RPMI7951 (cell line): ENCODE measurements around the gene SCN8A. TPM values are rescaled to one million over a fixed set of nuclear protein-coding genes. Genes with fewer than 3 reads are reported as not detected.

Experiments
- DNase-seq: peaks from one replicate; pipeline ENCODE4 v3.0.0-alpha.2; 2012; ENCODE audit warnings: low read depth
- total RNA-seq: library from RNA; depleted of rRNA; stranded (reverse); fragments of >200 nt; shearing (Covaris generic); gene quantifications from 2 replicates; pipeline ENCODE4 v1.2.3, GENCODE V29; 2014

Gene SCN8A
- total RNA-seq, 1 experiment from 2014 or later: 0.60 TPM

DNA sequence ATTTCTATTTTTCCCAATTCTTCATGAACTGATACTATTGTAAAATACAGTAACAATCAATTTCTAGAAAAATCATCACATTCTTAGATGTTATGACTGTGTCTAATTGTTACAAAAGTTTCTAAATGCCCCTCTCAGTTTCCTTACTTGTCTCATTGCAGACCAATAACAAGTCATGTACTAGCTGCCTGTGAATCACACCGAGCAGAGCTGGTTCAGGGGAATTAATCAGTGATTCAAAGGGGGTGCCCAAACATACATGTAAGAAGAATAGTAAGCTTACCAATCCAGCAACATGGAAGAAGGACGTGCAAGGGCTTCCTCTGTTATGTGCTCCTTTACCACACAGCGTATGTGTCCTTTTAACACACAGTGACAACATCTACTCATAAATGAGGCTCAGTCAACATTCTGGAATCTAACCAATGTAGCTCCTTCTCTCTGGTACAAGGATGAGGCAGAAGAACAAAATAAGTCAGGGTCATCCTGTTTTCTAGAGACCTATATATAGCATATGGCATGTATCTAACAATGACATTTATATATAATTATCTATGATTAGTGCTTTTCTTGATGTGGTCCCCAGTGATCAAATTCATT lies 126.4 kb downstream of the SCN8A start:
- no peak for DNase-seq

DNA sequence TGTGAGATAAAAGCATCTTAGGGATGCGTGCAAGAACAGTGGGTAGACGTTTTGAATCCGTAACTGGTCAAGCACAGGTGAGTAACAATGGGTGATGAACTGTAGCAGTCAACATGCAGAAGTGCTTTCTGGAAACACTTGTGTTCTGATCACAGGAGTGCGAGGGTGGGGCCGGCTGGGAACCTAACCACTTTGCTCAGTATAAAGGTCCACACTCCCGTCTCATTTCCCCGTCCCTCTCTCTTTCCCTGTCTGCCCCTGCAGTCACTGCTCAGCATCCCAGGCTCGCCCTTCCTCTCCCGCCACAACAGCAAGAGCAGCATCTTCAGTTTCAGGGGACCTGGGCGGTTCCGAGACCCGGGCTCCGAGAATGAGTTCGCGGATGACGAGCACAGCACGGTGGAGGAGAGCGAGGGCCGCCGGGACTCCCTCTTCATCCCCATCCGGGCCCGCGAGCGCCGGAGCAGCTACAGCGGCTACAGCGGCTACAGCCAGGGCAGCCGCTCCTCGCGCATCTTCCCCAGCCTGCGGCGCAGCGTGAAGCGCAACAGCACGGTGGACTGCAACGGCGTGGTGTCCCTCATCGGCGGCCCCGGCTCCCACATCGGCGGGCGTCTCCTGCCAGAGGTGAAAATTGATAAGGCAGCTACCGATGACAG lies 130.4 kb downstream of the SCN8A start:
- DNase-seq: no peak

DNA sequence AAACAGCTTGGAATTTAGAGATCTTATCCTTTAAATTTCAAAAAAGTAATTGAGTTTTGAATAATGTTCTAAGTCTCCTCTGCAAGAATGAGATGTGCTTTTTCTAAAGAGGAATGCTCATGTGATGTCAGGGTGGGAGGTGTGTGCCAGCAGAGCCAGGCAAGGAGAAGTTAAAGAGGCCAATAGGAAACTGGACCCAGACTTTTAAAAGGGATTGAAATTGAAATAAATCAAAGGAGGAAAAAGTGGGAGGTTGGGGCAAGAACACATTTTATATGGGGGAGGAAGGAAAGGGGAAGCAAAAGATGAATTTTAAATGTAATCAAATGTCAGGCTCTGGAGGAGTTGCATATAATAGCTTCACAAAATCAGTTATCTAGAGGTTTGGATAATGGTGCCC lies 131.4 kb downstream of the SCN8A start:
- no peak for DNase-seq

DNA sequence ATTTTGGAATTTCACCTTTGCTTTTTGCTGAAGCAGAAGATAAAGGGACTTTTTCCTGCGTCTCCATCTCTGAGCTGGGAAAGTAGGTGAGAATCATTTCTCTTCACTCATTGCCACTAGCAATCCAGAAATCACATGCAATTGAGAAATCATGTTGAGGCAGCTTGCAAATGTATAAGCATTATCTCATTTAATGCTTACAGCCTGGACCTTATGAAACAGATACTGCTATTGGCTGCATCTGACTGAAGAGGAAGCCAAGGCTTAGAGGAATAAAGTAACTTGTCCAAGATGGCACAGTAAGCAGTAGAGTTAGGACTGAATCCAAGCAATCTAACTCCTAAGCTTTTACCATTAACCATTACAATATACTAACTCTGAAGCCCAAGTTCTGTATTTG lies 135.1 kb downstream of the SCN8A start:
- DNase-seq: no peak

DNA sequence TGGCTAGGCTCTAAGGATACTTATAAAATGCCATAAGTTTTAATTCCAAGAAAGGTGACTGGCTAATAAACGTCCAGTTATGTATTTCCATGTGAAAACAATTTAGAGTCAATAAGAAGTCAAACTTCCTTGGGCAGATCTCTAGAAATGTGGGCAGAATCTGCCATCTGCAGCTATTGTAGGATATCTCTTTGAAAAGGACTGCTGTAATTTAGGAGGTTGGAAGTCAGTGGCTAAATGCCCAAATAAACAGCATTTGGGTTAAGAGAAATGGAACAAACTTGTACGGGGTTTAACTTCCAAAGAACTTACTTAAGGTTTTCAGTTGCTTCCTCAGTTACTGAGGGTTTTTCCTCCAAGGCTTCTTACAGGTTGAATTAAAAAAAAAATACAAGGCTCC lies 135.9 kb downstream of the SCN8A start:
- DNase-seq: no peak

DNA sequence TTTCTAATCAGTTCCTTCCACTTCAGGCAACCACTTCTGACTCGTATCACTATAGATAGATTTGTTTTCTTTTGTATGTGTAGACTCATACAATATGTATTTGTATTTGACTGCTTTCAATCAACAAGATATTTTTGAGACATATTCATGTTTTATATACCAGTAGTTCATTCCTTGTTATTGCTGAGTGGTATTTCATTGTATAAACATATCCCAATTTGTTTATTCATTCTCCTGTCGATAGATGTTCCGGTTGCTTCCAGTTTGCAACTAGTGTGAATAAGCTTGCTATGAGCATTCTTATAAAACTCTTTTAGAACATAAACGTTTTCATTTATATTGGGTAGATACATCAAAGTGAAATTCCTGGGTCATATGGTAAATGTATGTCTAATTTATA lies 138.3 kb downstream of the SCN8A start:
- DNase-seq: no peak

DNA sequence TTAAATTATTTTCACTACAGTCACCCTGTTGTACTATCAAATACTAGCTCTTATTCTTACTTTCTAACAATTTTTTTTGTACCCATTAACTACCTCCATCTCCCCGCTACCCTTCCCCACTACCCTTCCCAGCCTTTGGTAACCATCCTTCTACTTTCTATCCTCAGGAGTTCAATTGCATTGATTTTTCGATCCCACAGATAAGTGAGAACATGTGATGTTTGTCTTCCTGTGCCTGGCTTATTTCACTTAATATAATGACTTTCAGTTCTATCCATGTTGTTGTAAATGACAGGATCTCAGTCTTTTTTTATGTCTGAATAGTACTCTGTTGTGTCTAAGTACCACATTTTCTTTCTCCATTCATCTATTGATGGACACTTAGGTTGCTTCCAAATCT lies 139.7 kb downstream of the SCN8A start:
- DNase-seq: no peak

DNA sequence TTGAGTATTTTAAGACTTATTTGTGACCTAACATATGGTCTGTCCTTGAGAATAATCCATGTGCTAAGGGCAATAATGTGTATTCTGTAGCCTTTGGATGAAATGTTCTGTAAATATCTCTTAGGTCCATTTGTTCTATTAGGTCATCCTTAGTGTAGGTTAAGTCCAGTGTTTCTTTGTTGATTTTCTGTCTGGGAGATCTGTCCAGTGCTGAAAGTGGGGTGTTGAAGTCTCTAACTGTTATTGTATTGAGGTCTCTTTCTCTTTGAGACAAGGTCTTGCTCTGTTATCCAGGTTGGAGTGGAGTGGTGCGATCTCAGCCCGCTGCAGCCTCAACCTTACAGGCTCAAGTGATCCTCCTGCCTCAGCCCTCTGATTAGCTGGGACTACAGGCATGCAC lies 149.5 kb downstream of the SCN8A start:
- no peak for DNase-seq

DNA sequence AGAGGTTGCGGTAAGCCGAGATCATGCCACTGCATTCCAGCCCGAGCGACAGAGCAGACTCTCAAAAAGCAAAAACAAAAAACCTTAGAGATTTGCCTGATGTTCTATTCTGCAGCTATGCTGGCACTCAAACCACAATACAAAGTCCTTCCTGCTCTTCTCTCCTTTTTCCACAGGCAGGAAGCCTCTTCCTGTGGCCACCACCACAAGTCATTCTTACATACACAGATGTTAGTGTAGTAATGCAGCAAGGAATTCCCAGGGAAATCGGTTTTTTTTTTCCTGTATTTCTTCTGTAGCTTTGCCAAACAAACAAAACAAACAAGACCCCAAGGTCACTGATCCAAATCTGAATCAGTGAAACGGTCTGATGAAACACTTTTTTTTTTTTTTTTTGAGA lies 153.2 kb downstream of the SCN8A start:
- peak; percentile 32 for DNase-seq

DNA sequence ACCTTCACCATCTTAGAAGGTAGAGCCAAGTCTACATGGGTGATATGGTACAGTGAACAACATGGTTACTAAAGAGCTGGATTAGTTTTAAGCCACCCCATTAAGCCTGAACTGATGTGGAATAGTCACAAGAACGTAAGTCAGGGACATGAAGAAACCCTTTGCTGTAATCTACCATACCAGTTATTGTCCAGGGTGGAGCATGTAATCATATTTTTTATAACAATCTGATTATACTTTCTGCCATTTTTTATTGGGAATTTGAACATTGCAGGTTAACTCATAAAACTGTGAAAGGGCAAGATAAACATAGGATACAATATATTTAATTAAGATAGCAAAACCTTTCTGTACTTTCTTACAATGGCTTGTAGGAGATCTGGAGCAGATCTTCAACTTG lies 153.9 kb downstream of the SCN8A start:
- no peak for DNase-seq

DNA sequence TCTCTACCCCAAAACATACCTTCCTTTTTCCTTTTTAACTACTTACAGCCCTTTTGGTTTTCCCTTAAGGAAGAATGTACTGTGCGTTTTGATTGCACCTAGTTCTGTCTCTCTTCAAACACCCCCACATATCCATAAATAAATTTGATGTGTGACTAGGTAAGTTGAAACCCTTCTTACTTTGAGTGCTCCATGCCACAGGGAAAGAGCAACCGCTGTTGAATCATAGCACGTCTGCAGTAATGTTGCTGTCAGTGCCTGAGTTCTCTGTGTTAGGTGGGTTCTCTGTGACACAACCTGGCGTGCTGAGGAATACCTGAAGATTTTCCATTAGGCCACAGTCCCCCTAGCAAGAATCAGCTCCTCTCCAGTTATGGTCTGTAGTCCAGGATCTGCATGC lies 155.4 kb downstream of the SCN8A start:
- DNase-seq: no peak

DNA sequence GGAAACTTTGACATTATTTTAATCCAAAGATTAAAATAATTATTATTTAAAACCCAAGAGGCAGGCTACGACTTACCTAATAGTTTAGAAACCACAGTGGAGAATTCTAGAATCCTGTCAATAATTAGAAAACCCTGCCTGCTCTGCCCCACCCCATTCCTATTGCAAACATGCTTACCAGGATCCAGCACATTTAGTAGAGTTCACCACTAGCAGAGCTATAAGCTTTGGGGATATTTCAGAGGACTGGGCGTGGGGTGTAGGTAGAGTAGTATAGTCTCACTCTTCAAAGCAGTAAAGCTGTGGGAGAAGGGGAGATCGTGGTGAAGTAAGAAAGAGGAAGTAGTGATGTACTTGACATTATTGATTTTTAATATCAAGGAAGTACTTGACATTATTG lies 157.2 kb downstream of the SCN8A start:
- no peak for DNase-seq

DNA sequence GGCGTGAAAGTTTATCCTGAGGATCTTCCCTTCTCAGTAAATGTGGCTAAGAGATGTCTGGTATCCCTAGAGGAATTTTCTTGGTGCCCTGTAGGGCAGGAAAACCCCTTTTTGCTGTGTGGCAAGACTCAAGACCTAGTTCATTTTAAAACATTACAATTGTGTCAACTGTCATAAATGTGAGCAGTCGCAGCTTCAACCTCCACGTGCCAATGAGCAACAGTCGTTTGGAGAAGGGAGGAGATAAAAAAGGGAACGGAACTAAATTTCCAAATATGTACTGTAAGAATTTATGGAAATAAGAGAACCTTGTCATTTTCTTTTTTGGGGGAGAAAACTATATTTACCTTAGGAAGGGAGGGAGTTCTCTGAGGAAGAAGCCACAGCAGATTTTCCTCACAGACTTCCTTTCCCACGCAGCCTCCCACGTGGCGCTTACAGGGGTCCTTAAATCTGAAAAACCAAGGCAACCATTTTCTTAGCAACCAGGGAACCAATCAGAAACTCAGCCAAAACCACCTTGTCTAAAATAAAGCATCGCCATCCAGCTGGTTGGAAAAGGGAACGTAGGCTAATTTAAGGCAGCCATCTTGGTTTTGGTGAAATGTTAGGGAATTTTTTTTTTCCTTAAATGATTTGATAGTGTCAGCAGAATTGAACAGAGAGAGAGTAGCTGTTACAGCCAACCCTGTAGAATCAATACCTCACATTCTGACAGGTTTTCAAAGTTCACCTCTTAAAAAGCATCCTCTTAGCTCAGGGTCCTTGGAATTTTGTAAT lies 158.4 kb downstream of the SCN8A start:
- no peak for DNase-seq

DNA sequence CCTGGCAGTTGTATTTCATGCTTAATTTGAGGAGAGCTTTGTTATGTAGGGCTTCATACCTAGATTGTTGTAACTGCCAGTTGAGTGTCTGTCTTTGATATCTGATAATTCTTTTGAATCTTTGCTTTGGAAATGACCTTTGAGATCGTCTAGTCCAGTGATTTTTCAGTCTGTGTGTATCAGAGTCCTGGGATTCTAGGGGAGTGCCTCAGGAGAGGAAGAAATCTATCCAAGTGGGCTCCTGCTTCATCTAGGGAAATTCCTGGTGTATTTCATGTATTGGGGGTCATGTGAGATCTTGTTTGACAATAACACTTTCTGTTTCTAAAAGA lies 158.9 kb downstream of the SCN8A start:
- no peak for DNase-seq

DNA sequence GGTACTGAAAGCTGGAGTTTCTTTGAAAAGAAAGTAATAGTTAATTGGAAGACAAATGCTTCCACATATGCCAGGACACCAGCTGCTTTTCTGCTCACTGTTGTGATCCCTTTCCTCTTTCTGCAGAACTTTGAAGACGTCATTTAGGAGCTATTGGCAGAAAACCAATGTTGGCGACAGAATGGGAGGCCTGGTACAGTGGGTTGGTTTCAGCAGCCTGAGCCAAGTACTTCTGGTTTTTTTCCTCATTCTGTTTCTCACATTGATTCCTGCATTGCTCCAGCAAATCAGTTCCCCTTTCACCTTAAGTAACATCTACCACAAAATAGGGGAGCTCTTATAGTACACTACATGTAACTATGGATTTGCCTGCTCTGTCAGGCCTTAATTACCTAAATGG lies 160.6 kb downstream of the SCN8A start:
- DNase-seq: no peak

DNA sequence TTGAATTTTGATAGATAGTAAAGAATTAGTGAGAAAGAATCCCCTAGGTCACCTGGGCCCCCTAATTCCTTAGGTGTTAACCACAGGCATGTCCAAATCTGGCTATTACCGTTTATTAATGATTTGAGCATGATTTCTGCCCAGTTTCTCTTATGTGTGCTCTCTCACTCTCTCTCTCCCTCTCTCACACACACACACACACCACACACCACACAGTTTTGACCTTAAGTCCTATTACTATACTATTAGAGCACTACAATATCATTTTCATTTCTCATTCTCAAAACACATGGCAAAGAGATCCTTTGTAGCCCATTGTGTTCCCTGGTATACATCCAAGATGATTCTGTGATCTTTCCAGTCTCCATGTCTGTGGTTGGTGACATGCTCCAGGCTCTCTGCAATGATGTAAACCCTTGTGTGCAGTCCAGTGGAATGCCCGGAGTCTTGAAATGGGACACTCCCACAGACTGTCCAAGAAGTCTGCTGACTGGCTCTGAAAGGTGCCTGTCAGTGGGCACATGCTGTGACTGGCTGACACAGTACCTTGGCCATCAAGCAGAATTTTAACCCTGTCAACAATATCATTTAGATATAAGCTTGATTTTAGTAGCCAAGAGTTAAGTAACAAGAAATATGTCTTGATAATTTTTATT lies 161.3 kb downstream of the SCN8A start:
- DNase-seq: peak; percentile 73

DNA sequence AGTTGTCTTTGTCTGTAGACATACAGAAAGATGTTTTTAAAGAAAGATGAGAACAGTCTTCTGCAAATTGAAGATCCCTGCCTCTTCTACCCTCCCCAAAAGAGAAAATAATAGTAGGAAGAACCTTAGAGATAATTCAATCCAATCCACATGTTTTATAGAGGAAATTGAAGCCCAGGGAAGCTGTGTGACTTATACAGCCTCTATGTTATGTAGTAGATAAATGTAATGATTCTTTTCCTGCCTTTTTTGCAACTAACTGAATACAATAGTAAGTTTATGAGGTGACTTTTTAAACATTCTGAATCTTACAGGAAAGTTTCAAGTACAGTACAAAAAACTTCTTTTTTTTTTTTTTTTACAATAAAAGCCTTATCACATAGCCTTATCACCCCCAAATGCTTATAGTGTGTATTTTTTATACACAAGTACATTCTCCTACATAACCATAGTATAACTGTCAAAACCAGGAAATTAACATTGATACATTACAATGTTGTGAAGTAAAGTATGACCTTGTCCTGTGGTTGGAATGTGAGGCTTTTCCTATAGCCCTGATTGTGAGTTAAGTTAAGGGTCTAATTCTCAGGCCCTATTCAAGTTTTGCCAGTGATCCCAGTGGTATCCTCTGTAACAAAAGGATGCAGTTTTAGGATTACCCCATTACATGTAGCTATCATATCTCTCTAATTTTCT lies 163.1 kb downstream of the SCN8A start:
- DNase-seq: no peak

DNA sequence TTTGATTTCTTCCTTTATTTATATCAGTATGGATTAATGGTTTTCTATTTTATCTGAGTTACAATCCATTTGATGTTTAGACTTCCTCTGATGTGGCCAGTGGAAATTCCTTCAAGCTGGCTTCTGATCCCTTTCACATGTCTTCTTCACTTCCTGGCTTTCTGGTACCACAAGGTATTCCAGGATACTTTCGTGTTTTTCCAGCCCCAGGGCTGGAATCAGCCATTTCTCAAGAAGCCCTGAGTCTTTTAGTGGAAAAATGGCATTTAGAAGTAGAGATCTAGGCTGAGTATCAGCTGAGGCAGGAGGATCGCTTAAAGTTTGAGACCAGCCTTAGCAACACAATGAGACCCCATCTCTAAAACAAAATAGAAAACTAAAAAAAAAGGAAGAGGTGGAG lies 164.2 kb downstream of the SCN8A start:
- DNase-seq: no peak

DNA sequence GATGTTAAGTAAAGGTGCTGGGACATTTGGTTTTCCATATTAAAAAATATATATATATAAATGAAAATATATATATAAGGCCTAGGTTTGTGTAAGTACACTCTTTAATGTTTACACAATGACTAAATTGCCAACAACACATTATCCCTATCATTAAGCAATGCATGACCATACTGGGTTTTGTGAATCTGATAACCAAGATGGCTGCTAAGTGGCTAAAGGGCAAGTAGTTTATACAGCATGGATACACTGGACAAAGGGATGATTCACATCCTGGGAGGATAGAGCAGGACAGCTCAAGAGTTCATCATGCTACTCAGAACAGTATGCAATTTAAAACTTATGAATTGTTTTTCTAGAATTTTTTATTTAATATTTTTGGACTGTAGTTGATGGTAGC lies 168.1 kb downstream of the SCN8A start:
- DNase-seq: peak; percentile 25

DNA sequence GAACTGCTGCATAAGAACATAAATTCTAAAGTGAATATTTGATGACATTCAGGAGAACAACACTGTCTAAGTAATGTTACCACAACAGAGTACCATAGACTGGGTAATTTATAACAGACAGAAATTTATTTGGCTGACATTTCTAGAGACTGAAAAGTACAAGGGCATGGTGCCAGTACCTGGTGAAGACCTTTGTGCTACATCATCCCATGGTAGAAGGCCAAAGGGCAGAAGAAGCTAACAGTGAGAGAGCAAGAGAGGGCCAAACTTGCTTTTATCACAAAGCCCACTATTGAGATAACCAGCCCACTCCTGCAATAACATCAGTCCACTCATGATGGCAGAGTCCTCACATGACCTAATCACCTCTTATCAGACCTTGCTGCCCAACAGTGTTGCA lies 168.7 kb downstream of the SCN8A start:
- no peak for DNase-seq

DNA sequence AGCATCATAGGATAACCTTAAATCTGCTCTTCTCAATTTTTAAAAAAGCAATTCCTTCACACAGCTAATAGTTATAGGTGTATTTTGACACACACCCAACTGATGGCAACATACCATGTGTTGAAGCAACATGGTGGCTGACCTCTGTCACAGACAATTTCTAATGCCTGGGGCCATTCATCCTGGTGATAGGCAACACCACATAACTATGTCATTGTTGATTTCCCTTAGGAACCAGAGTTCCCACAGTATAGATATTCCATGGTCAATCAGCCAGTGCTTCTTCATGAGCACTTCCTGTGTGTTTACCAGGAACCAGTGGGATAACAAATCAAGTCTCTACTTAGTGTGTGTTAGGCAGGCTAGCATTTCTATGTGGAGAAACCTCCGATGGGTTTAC lies 169.2 kb downstream of the SCN8A start:
- DNase-seq: peak; percentile 21

DNA sequence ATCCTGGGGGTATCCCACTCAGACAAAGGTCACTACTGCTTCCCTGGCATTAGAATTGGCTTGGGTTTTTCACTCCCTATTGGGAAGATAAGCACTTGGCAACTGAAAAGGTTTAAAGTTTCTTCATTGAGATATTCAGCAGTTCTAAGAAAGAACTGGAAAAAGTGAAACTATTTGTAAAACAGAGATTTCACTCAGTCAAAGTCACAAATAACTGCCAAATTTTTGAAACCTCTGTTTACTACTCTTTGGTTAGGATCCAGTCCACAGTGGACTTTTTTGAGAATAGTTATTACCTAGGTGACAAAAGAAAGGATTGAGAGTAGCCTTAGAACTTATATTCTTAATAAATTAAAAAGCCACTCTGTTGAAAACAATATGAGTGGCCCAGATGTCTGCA lies 172.7 kb downstream of the SCN8A start:
- no peak for DNase-seq
